Colonic mucosa (tissue), 4 donors: ENCODE data around the gene DUSP7. TPM values are rescaled to one million over a fixed set of nuclear protein-coding genes. Genes with fewer than 3 reads are reported as not detected.

Experiments used
- DNase-seq: peaks from one replicate; pipeline ENCODE4 v3.0.0-alpha.2; 2020
- H3K27ac ChIP-seq: fragments of 200-600 bp; one replicate; pipeline ENCODE4 v1.8.0; 2021
- H3K27me3 ChIP-seq: fragments of 200-600 bp; one replicate; pipeline ENCODE4 v1.8.0; 2021
- H3K36me3 ChIP-seq: fragments of 200-600 bp; one replicate; pipeline ENCODE4 v1.8.0; 2021
- H3K4me1 ChIP-seq: fragments of 200-600 bp; one replicate; pipeline ENCODE4 v1.8.0; 2021; ENCODE audit warnings: mild to moderate bottlenecking
- H3K4me3 ChIP-seq: fragments of 200-600 bp; one replicate; pipeline ENCODE4 v1.8.0; 2021
- H3K9ac ChIP-seq, 2 donors: one replicate each; pipeline ENCODE4 v1.7.0; 2013; ENCODE audit warnings: control low read depth in 2 of 2, low read depth in 2 of 2, low read length in 2 of 2
- H3K9me3 ChIP-seq: fragments of 200-600 bp; one replicate; pipeline ENCODE4 v1.8.0; 2021
- intact Hi-C: fragments of 100-400 bp; cut with DNase I; formaldehyde crosslinking; loops from one replicate; pipeline ENCODE4 v1.14.1; 2022
- total RNA-seq, 2 donors: library from RNA; stranded (reverse); fragmentation: NEBNext Ultra II Directional in 1 of 2; extraction: Animal tissue kit (Norgen Biotek cat#: 25700) in 1 of 2; gene quantifications; one replicate each; pipeline ENCODE4 v1.2.1, GENCODE V29; 2021
- TF ChIP-seq, protein P1 (sequence below): fragments of 200-600 bp; IDR thresholded peaks from one replicate; pipeline ENCODE4 v1.8.0; 2022; ENCODE audit warnings: antibody characterized with exemption, mild to moderate bottlenecking
- donor health status: healthy.
- donor health status: DM: no; HTN: no; CAD: no.
- donor health status: DM: no; HTN: no; CAD: no.

Gene DUSP7
- total RNA-seq, 2 donors from 2014 or later: 9.5 to 9.8 TPM

DNA sequence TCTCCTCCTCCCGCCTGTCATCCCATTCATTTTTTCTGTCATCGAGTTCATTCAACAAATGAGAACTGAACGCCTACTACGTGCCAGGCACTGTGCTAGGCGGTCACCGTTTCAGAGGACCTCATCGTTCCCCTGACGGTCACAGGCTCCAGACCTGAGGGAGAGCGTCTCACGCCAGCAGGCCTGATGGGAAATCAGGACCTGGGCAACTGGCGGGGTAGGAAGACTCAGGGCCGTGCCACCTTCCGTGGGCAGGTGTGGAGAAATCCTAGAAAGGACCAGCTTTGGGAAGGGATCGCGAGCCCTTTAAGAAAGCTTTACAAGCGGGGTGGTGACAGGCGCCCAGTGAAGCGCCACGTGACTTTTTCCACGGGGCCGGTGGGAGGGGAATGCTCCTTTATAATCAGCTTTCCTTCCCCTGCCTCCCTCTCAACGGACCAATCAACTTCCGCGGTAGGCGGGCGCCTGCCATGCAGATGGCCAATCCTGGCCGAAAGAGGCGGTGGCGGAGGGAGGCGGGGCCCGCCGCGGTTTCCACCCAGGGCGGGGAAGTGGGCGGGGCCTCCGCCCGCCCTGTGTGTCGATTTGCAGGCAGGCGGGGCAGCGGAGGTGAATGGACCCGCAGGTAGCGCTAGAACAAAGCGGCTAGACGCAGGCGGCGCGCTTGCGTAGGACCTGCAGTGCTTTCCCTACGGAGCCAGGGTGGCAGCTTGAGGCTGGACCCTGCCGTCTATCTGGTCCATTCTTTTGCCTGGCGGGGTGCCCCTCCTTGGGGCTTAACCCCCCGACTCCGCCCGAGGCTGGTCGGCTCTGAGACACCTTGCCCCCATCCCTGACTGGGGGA, 819 bp upstream of the DUSP7 start:
- H3K27me3 ChIP-seq: no peaks in the 10 kb centered on the region
- H3K4me1 ChIP-seq: peaks cover 6% of the 10 kb centered on the region
- H3K9ac ChIP-seq: peak overlapping the region; percentile 87 to 91
- intact Hi-C loops: no loop called here
- H3K36me3 ChIP-seq: no peaks in the 10 kb centered on the region
- TF ChIP-seq, protein P1, sequence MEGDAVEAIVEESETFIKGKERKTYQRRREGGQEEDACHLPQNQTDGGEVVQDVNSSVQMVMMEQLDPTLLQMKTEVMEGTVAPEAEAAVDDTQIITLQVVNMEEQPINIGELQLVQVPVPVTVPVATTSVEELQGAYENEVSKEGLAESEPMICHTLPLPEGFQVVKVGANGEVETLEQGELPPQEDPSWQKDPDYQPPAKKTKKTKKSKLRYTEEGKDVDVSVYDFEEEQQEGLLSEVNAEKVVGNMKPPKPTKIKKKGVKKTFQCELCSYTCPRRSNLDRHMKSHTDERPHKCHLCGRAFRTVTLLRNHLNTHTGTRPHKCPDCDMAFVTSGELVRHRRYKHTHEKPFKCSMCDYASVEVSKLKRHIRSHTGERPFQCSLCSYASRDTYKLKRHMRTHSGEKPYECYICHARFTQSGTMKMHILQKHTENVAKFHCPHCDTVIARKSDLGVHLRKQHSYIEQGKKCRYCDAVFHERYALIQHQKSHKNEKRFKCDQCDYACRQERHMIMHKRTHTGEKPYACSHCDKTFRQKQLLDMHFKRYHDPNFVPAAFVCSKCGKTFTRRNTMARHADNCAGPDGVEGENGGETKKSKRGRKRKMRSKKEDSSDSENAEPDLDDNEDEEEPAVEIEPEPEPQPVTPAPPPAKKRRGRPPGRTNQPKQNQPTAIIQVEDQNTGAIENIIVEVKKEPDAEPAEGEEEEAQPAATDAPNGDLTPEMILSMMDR: no peak
- H3K4me3 ChIP-seq: peak overlapping the region; percentile 59
- H3K27ac ChIP-seq: peak overlapping the region; percentile 88
- H3K9me3 ChIP-seq: no peaks in the 10 kb centered on the region
- DNase-seq: peak; percentile 100

DNA sequence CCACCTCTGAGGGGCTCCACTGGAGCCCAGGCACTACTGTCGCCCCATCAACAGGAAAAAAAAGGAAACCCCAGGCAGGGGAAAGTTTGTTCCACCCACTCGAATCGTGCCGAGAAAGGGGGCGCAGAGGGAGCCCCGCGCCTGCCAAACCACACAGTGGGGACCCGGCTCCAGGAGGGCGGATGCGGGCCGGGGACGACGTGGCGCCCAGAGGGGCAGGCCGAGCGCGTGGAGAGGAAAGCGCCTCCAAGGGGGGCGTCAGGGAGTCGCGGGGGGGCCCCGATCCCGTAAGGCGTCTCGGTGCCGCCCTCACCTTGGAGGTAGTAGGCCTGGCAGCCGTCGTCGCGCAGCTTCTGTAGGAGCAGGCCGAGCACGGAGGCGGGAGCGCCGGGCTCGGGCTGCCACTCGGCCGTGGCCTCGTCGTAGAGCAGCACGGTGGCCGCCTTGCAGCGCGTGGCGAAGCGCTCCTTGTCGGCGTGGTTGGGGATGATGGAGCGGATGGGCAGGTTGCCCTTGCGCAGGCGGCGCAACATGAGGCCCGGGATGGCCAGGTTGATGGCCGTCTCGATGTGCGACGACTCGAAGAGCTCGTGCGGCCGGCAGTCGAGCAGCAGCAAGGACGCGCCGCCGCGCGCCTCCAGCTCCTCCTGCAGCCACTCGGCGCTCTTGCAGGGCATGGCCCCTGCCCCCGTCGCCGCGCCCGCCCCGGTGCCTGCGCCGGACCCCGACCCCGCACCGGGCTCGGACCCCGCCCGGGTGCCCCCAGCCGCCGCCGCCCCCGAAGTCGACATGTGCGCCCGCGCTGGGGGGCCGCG, 627 bp downstream of the DUSP7 start:
- intact Hi-C loops: no loop called here
- TF ChIP-seq, protein P1: no peak
- peak overlapping the region; percentile 62 for H3K27ac ChIP-seq
- H3K9ac ChIP-seq: peak overlapping the region; percentile 86 to 93
- no peaks in the 10 kb centered on the region for H3K9me3 ChIP-seq
- H3K27me3 ChIP-seq: no peaks in the 10 kb centered on the region
- peaks cover 9% of the 10 kb centered on the region for H3K4me1 ChIP-seq
- peak overlapping the region; percentile 71 for H3K4me3 ChIP-seq
- H3K36me3 ChIP-seq: no peaks in the 10 kb centered on the region
- peak; percentile 36 for DNase-seq

DNA sequence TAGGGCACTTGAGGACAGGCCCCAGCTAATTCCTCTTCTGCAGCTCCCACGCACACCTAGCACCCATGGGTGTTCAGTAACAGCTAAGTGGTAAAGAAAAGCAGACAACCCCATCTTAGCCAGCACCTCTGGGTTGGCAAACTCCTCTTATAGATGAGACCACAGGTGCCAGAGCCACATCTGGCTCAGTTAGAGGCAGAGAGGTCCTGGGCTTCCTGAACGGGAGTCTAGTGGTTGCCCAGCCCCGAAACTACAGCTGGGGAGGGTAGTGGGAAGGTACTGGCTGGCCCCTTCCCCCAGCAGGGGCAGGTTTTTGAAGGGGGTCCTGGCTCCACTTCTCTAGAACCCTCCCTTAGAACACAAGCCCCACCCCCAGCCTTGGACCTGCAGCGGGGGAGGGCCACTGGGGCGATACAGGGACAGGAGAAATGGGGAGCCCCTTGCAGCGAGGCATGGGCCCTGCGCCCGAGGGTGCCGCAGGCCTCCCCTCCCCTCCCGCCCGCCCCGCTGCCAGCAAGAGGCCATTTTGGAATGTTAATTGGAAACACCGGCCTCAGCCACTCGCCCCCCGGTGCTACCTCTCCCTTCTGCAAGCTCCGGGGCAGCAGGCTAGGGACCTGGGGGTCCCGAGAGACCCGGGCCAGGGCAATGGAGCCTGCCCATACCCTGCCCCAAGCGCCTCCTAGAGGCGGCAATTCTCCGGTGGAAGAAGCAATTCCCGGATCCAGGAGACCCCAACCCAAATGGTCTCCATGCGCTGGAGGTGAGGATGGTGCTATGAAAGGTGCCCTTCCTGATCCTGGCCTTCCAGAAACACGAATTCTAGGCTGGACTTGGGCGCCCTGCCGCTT, 1.5 kb downstream of the DUSP7 start:
- no peaks in the 10 kb centered on the region for H3K27me3 ChIP-seq
- H3K36me3 ChIP-seq: no peaks in the 10 kb centered on the region
- no peaks in the 10 kb centered on the region for H3K9me3 ChIP-seq
- H3K4me3 ChIP-seq: peak overlapping the region; percentile 71
- H3K4me1 ChIP-seq: peaks cover 9% of the 10 kb centered on the region
- peak overlapping the region; percentile 62 for H3K27ac ChIP-seq
- peak; percentile 34 for DNase-seq
- H3K9ac ChIP-seq: peak overlapping the region; percentile 86 to 93
- TF ChIP-seq, protein P1: no peak
- intact Hi-C loops: no loop called here

DNA sequence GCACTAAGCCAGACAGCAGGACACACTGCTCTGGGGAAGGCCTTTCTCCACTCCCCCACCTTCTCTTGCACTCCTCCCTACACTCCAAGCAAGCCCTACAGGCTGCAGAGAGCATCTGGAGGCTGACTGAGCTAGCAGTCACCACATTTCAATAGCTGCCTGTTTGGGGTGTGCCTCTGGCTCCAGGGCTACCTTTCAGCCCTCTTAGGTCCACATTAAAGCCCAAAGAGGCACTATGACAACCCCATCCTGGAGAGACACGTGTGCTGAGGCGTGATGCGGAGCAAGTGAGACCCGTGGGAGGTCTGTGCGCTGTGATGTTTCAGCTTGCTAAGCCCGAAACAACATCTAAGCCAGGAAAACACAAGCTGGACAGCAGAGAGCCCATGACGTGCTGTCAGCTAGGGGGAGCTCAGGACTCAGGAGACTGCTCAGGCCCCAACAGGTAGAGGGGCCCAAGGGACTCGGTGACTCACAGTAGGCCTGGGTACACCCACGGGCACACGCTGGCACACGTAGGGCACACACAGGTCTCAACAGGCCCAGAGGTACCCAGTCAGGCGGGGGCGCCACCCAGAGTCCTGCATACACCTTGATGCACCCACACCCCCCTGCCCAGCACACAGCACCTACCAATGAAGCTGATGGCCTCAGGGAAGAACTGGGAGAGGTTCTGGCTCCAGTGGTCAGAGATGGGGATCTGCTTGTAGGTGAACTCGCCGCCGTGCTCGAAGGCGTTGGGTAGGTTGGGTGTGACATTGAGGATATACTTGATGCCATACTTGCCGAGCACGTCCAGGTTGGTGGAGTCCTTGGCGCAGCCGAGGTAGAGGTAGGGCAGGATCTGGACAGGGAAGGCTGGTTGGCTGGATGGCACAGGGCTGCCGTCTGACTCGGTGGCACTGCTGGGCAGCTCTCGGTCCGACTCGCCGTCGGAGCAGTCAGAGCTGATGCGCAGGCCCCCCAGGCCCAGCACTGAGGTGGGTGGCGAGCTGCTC, 2.8 kb downstream of the DUSP7 start:
- no peaks in the 10 kb centered on the region for H3K9me3 ChIP-seq
- peak overlapping the region; percentile 78 for H3K27ac ChIP-seq
- no peaks in the 10 kb centered on the region for H3K36me3 ChIP-seq
- H3K4me1 ChIP-seq: peaks cover 9% of the 10 kb centered on the region
- no peaks in the 10 kb centered on the region for H3K27me3 ChIP-seq
- intact Hi-C loops: no loop called here
- TF ChIP-seq, protein P1: no peak
- peak overlapping the region; percentile 67 to 70 for H3K9ac ChIP-seq
- no peak for DNase-seq
- H3K4me3 ChIP-seq: no peak overlapping the region
